ENCODE measurements around the gene PCID2.

Gene PCID2

DNA sequence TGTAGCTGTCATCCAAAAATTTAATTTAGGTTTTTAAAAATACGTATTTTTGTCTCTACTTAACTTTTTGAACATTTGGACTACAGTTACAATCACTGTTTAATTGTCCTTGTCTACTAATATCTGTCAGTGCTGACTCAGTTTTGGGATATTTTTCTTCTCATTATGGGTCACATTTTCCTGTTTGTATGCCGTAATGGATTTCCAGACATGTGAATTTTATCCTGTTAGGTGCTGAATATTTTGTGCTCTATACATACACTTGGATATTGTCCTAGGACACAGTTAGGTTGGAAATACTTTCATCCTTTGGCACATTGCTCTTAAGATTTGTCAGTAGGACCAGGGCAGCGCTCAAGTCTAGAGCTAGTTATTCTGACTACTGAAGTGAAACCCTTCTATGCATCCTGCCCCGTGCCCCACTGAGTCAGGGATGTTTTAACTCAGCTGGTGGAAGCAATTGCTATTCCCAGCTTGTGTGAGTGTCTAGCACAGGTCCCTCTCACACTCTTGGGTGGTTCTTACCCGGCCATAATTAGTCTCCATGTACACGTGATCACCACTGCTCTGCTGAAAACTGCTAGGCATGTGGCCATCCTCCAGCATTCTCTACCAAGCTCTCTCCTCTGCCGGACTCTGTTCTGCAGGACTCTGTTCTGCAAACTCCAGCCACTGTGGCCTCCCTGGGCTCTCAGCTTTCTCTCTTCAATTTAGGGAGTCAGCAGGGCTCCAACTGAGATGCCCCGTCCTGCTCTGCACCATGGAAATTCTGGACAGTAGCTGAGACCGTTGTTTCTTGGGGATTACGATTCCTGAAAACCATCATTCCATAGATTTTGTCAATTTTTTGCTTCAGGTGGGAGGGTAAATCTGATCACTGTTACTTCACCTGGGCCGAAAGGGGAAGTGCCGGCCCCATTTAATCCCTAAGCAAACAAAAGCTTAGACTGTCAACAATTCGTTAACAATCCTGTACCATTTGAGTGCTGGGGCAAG is 38.9 kb downstream of the PCID2 start:
- H3K36me3 ChIP-seq (ENCODE audit: control insufficient read depth in 1 of 2, insufficient read depth in 2 of 2, low read depth in 1 of 2, low read length in 2 of 2): peaks cover 34 to 51% of the 10 kb centered on the region in 2 experiments
- no peak overlapping the region for H3K4me2 ChIP-seq (ENCODE audit: low read length, poor library complexity, severe bottlenecking)
- H3K9me3 ChIP-seq (ENCODE audit: control insufficient read depth, low read length): no peaks in the 10 kb centered on the region
- H2BK15ac ChIP-seq (ENCODE audit: low read depth, poor library complexity, severe bottlenecking): no peak overlapping the region
- H2AFZ ChIP-seq (ENCODE audit: low read depth, low read length): no peak overlapping the region
- no peak overlapping the region for H3K18ac ChIP-seq (ENCODE audit: low read depth in 1 of 2, low read length in 2 of 2)
- H2BK12ac ChIP-seq (ENCODE audit: low read length in 2 of 2): no peak overlapping the region
- H3K79me1 ChIP-seq (replicated peaks; ENCODE audit: low read length, poor library complexity, severe bottlenecking): peaks cover 4% of the 10 kb centered on the region
- no peak overlapping the region for H3K23ac ChIP-seq (ENCODE audit: low read length in 2 of 2)
- no peak overlapping the region for H2BK5ac ChIP-seq (ENCODE audit: low read depth, low read length, poor library complexity, severe bottlenecking)
- DNase-seq: no peak
- peaks cover 19% of the 10 kb centered on the region for H3K4me1 ChIP-seq (ENCODE audit: control insufficient read depth, insufficient read depth, low read depth, low read length)
- no peak overlapping the region for H2AK5ac ChIP-seq (ENCODE audit: low read length, severe bottlenecking)
- H4K91ac ChIP-seq (ENCODE audit: low read length): no peak overlapping the region
- 96% methylated on average over 11 of the region's 13 CpGs for WGBS
- no peak overlapping the region for H2BK120ac ChIP-seq (ENCODE audit: low read depth, low read length)
- H3K14ac ChIP-seq (ENCODE audit: low read length in 2 of 2): no peak overlapping the region
- no peaks in the 10 kb centered on the region for H3K27me3 ChIP-seq (ENCODE audit: control insufficient read depth in 1 of 2, insufficient read depth in 1 of 2, low read length in 2 of 2)
- H3K27ac ChIP-seq (ENCODE audit: low read length, poor library complexity, severe bottlenecking): no peak overlapping the region
- H3K9ac ChIP-seq (ENCODE audit: low read length): no peak overlapping the region
- H4K8ac ChIP-seq (ENCODE audit: low read length): no peak overlapping the region
- H3K4me3 ChIP-seq (ENCODE audit: insufficient read depth in 1 of 2, low read depth in 1 of 2, low read length in 2 of 2): no peak overlapping the region
- H3K4ac ChIP-seq (ENCODE audit: low read depth in 1 of 2, low read length in 2 of 2): no peak overlapping the region

DNA sequence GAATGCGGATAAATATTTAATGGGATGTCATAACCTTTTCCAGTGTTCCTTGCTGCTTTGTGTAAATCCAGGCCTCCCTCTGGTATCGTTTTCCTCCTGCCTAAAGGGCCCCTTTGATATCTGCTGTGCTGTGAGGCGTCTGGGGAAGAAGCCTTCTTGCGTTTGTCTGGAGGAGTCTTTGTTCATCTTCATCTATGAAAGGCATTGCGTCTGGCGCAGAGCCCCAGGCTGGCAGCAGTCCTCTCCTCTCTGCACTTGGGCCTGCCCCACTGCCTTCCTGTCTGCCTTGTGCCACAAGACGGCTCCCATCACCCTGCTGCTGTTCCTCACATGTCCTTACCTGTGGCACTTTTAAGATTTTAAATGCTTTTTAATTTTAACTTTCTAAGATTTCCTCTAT is 40.3 kb downstream of the PCID2 start:
- Histone ChIP-seq H3K14ac (ENCODE audit: low read length in 2 of 2) (no peak overlapping the region), H4K91ac (ENCODE audit: low read length) (no peak overlapping the region), H3K27me3 (ENCODE audit: control insufficient read depth in 1 of 2, insufficient read depth in 1 of 2, low read length in 2 of 2) (peaks cover 5 to 6% of the 10 kb centered on the region in 2 experiments), H3K18ac (ENCODE audit: low read depth in 1 of 2, low read length in 2 of 2) (no peak overlapping the region), H3K23ac (ENCODE audit: low read length in 2 of 2) (no peak overlapping the region), H3K27ac (ENCODE audit: low read length, poor library complexity, severe bottlenecking) (no peak overlapping the region), H3K4me1 (ENCODE audit: control insufficient read depth, insufficient read depth, low read depth, low read length) (peaks cover 19% of the 10 kb centered on the region), H3K36me3 (ENCODE audit: control insufficient read depth in 1 of 2, insufficient read depth in 2 of 2, low read depth in 1 of 2, low read length in 2 of 2) (peaks cover 30 to 44% of the 10 kb centered on the region in 2 experiments), H2AFZ (ENCODE audit: low read depth, low read length) (no peak overlapping the region), H4K8ac (ENCODE audit: low read length) (no peak overlapping the region), H3K9me3 (ENCODE audit: control insufficient read depth, low read length) (no peaks in the 10 kb centered on the region), H2BK120ac (ENCODE audit: low read depth, low read length) (no peak overlapping the region), H3K4ac (ENCODE audit: low read depth in 1 of 2, low read length in 2 of 2) (no peak overlapping the region), H3K9ac (ENCODE audit: low read length) (no peak overlapping the region), H2AK5ac (ENCODE audit: low read length, severe bottlenecking) (no peak overlapping the region), H2BK5ac (ENCODE audit: low read depth, low read length, poor library complexity, severe bottlenecking) (no peak overlapping the region), H3K4me2 (ENCODE audit: low read length, poor library complexity, severe bottlenecking) (no peak overlapping the region), H2BK12ac (ENCODE audit: low read length in 2 of 2) (no peak overlapping the region), H3K79me1 (replicated peaks; ENCODE audit: low read length, poor library complexity, severe bottlenecking) (peaks cover 2% of the 10 kb centered on the region), H2BK15ac (ENCODE audit: low read depth, poor library complexity, severe bottlenecking) (no peak overlapping the region), H3K4me3 (ENCODE audit: insufficient read depth in 1 of 2, low read depth in 1 of 2, low read length in 2 of 2) (no peak overlapping the region)
- DNase-seq: no peak
- WGBS: over 99% methylated on average over 6 of the region's 7 CpGs

DNA sequence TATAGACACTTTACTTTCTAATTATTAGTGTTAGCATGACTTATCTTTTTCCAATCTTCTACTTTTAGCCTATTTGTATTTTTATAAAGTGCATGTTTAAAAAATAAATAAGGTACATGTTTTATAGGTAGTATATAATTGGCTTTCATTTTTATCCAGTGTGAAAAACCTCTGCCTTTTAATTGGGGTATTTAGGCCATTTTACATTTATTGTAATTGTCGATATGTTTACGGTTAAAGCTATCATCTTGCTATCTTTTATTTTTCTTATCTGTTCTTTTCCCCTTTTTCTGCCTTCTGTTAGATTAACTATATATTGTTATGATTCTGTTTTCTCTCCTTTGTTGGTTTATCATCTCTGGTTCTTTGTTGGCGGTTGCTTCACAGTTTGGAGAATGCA is 40.9 kb downstream of the PCID2 start:
- H2BK5ac ChIP-seq (ENCODE audit: low read depth, low read length, poor library complexity, severe bottlenecking): no peak overlapping the region
- H4K8ac ChIP-seq (ENCODE audit: low read length): no peak overlapping the region
- H3K9ac ChIP-seq (ENCODE audit: low read length): no peak overlapping the region
- no peak overlapping the region for H3K4me3 ChIP-seq (ENCODE audit: insufficient read depth in 1 of 2, low read depth in 1 of 2, low read length in 2 of 2)
- H3K4ac ChIP-seq (ENCODE audit: low read depth in 1 of 2, low read length in 2 of 2): no peak overlapping the region
- H3K4me1 ChIP-seq (ENCODE audit: control insufficient read depth, insufficient read depth, low read depth, low read length): peaks cover 22% of the 10 kb centered on the region
- DNase-seq: no peak
- H2BK120ac ChIP-seq (ENCODE audit: low read depth, low read length): no peak overlapping the region
- no peak overlapping the region for H2AFZ ChIP-seq (ENCODE audit: low read depth, low read length)
- no peak overlapping the region for H3K4me2 ChIP-seq (ENCODE audit: low read length, poor library complexity, severe bottlenecking)
- H3K18ac ChIP-seq (ENCODE audit: low read depth in 1 of 2, low read length in 2 of 2): no peak overlapping the region
- no peak overlapping the region for H2AK5ac ChIP-seq (ENCODE audit: low read length, severe bottlenecking)
- no peak overlapping the region for H2BK12ac ChIP-seq (ENCODE audit: low read length in 2 of 2)
- no peak overlapping the region for H3K14ac ChIP-seq (ENCODE audit: low read length in 2 of 2)
- H3K27ac ChIP-seq (ENCODE audit: low read length, poor library complexity, severe bottlenecking): no peak overlapping the region
- 100% methylated on average over 1 of the region's 3 CpGs for WGBS
- no peak overlapping the region for H2BK15ac ChIP-seq (ENCODE audit: low read depth, poor library complexity, severe bottlenecking)
- H4K91ac ChIP-seq (ENCODE audit: low read length): no peak overlapping the region
- peaks cover 10 to 11% of the 10 kb centered on the region in 2 experiments for H3K27me3 ChIP-seq (ENCODE audit: control insufficient read depth in 1 of 2, insufficient read depth in 1 of 2, low read length in 2 of 2)
- peaks cover 24 to 37% of the 10 kb centered on the region in 2 experiments for H3K36me3 ChIP-seq (ENCODE audit: control insufficient read depth in 1 of 2, insufficient read depth in 2 of 2, low read depth in 1 of 2, low read length in 2 of 2)
- no peak overlapping the region for H3K23ac ChIP-seq (ENCODE audit: low read length in 2 of 2)
- no peaks in the 10 kb centered on the region for H3K79me1 ChIP-seq (replicated peaks; ENCODE audit: low read length, poor library complexity, severe bottlenecking)
- H3K9me3 ChIP-seq (ENCODE audit: control insufficient read depth, low read length): no peaks in the 10 kb centered on the region

DNA sequence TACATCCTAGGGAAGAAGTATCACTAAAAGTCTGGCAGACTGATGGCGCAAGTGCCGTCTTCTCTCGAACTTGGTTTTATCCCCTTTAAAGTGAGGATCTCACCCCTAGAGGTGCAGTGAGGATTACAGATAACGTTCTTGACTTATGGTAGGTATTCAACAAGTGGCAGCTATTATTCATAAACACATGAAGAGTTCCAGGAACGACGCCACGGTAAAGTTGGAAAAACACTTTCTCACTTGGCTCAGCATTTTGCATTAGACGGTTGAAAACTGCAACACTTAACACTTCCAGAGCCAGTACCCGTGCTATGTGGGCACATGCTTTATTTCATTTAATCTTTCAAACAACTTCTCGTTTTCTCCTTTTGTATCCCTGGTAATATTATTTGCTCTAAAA is 41.3 kb downstream of the PCID2 start:
- H2AK5ac ChIP-seq (ENCODE audit: low read length, severe bottlenecking): no peak overlapping the region
- H3K4me2 ChIP-seq (ENCODE audit: low read length, poor library complexity, severe bottlenecking): no peak overlapping the region
- H2BK12ac ChIP-seq (ENCODE audit: low read length in 2 of 2): no peak overlapping the region
- peaks cover 22% of the 10 kb centered on the region for H3K4me1 ChIP-seq (ENCODE audit: control insufficient read depth, insufficient read depth, low read depth, low read length)
- no peak overlapping the region for H4K8ac ChIP-seq (ENCODE audit: low read length)
- peaks cover 10 to 11% of the 10 kb centered on the region in 2 experiments for H3K27me3 ChIP-seq (ENCODE audit: control insufficient read depth in 1 of 2, insufficient read depth in 1 of 2, low read length in 2 of 2)
- peaks cover 20 to 33% of the 10 kb centered on the region in 2 experiments for H3K36me3 ChIP-seq (ENCODE audit: control insufficient read depth in 1 of 2, insufficient read depth in 2 of 2, low read depth in 1 of 2, low read length in 2 of 2)
- H3K79me1 ChIP-seq (replicated peaks; ENCODE audit: low read length, poor library complexity, severe bottlenecking): no peaks in the 10 kb centered on the region
- no peaks in the 10 kb centered on the region for H3K9me3 ChIP-seq (ENCODE audit: control insufficient read depth, low read length)
- no peak overlapping the region for H2BK120ac ChIP-seq (ENCODE audit: low read depth, low read length)
- no peak overlapping the region for H2BK5ac ChIP-seq (ENCODE audit: low read depth, low read length, poor library complexity, severe bottlenecking)
- DNase-seq: no peak
- no peak overlapping the region for H3K27ac ChIP-seq (ENCODE audit: low read length, poor library complexity, severe bottlenecking)
- no peak overlapping the region for H3K14ac ChIP-seq (ENCODE audit: low read length in 2 of 2)
- no peak overlapping the region for H4K91ac ChIP-seq (ENCODE audit: low read length)
- no peak overlapping the region for H3K4ac ChIP-seq (ENCODE audit: low read depth in 1 of 2, low read length in 2 of 2)
- no peak overlapping the region for H3K23ac ChIP-seq (ENCODE audit: low read length in 2 of 2)
- 98% methylated on average over 10 of the region's 10 CpGs for WGBS
- H2AFZ ChIP-seq (ENCODE audit: low read depth, low read length): no peak overlapping the region
- no peak overlapping the region for H3K18ac ChIP-seq (ENCODE audit: low read depth in 1 of 2, low read length in 2 of 2)
- H3K9ac ChIP-seq (ENCODE audit: low read length): no peak overlapping the region
- no peak overlapping the region for H3K4me3 ChIP-seq (ENCODE audit: insufficient read depth in 1 of 2, low read depth in 1 of 2, low read length in 2 of 2)
- H2BK15ac ChIP-seq (ENCODE audit: low read depth, poor library complexity, severe bottlenecking): no peak overlapping the region

Measured in mesenchymal stem cell (in vitro differentiated cells and primary cell).